Fibroblast of lung (primary cell): ENCODE measurements around the gene SCFD2. TPM values are rescaled to one million over a fixed set of nuclear protein-coding genes. Genes with fewer than 3 reads are reported as not detected.

Source experiments
- DNase-seq, 2 donors: peaks; one replicate each; pipeline versions ENCODE4 v3.0.0 to v3.0.0-alpha.2; 2010; ENCODE audit warnings: low read depth in 2 of 2
- H2AFZ ChIP-seq: 2 replicates; pipeline ENCODE4 v1.5.1; 2012; ENCODE audit warnings: low read length, control low read depth, inconsistent platforms
- H3K27ac ChIP-seq: 2 replicates; pipeline ENCODE4 v1.5.1; 2011; ENCODE audit warnings: low read length, control low read depth; ENCODE audit not compliant: insufficient read depth
- H3K27me3 ChIP-seq: 2 replicates; pipeline ENCODE4 v1.5.1; 2011; ENCODE audit warnings: mild to moderate bottlenecking, low read length; ENCODE audit not compliant: control insufficient read depth, insufficient read depth
- H3K36me3 ChIP-seq: 2 replicates; pipeline ENCODE4 v1.5.1; 2011; ENCODE audit warnings: low read length; ENCODE audit not compliant: control insufficient read depth, insufficient read depth
- H3K4me1 ChIP-seq: 2 replicates; pipeline ENCODE4 v1.5.1; 2011; ENCODE audit warnings: low read length; ENCODE audit not compliant: control insufficient read depth, insufficient read depth; ENCODE audit errors: extremely low read depth
- H3K4me2 ChIP-seq: 2 replicates; pipeline ENCODE4 v1.5.1; 2011; ENCODE audit warnings: low read length, control low read depth; ENCODE audit not compliant: insufficient read depth; ENCODE audit errors: extremely low read depth
- H3K4me3 ChIP-seq, 4 experiments: fragments of 200-600 bp in 1 of 4; sonication (generic) in 1 of 4; replicated peaks in 1 of 4; 2 replicates each; pipeline ENCODE4 v1.5.1; 2011 to 2016; ENCODE audit warnings: low read length in 4 of 4, low read depth in 3 of 4, mild to moderate bottlenecking in 3 of 4, control low read depth in 2 of 4, inconsistent platforms in 1 of 4, mixed read lengths in 1 of 4; ENCODE audit not compliant: insufficient read depth in 1 of 4; ENCODE audit errors: control extremely low read depth in 1 of 4
- H3K79me2 ChIP-seq: 2 replicates; pipeline ENCODE4 v1.5.1; 2012; ENCODE audit warnings: mild to moderate bottlenecking, low read length, inconsistent platforms; ENCODE audit not compliant: control insufficient read depth, insufficient read depth
- H3K9ac ChIP-seq: 2 replicates; pipeline ENCODE4 v1.5.1; 2011; ENCODE audit warnings: mild to moderate bottlenecking, low read length, control low read depth; ENCODE audit not compliant: insufficient read depth
- H3K9me3 ChIP-seq: 2 replicates; pipeline ENCODE4 v1.5.1; 2012; ENCODE audit warnings: low read depth, low read length; ENCODE audit not compliant: control insufficient read depth, insufficient read depth
- H4K20me1 ChIP-seq: 2 replicates; pipeline ENCODE4 v1.5.1; 2011; ENCODE audit warnings: low read length; ENCODE audit not compliant: control insufficient read depth, insufficient read depth; ENCODE audit errors: extremely low read depth
- CTCF ChIP-seq, 2 donors: IDR thresholded peaks in 1 of 2; conservative IDR thresholded peaks in 1 of 2; 1 replicate in 1 of 2; 2 replicates in 1 of 2; pipeline ENCODE4 v1.5.1; 2011 to 2012; ENCODE audit warnings: low read length in 2 of 2, control low read depth in 1 of 2, inconsistent platforms in 1 of 2, low read depth in 1 of 2, mild to moderate bottlenecking in 1 of 2
- EZH2 ChIP-seq: IDR thresholded peaks from 2 replicates; pipeline ENCODE4 v1.5.1; 2012; ENCODE audit warnings: low read length, control low read depth, mild to moderate bottlenecking; ENCODE audit errors: missing control alignments
- polyA plus RNA-seq, 2 donors: library from polyadenylated mRNA; depleted of rRNA in 1 of 2; stranded (reverse) in 1 of 2; unstranded in 1 of 2; fragments of >200 nt; gene quantifications; 2 replicates each; pipeline ENCODE4 v1.2.1, GENCODE V29; 2011 to 2012; ENCODE audit warnings: missing spikeins in 1 of 2
- total RNA-seq: library from RNA; depleted of rRNA; stranded (reverse); fragments of >200 nt; gene quantifications from 2 replicates; pipeline ENCODE4 v1.2.1, GENCODE V29; 2014

Gene SCFD2
- total and polyA plus RNA-seq, 2 donors (not counting 1 experiment from before 2014, with no cell fraction given): 16.2 to 23.1 TPM

- H2AFZ ChIP-seq: no peak overlapping the region
- TF ChIP-seq EZH2 (no peak), CTCF (conservative IDR thresholded peaks at IDR 0.05 in 1 of 2, IDR thresholded peaks at IDR 0.05 in 1 of 2; ENCODE audit: low read depth in 1 of 2, low read length in 2 of 2) (no peak)
- no peaks in the 10 kb centered on the region for H3K36me3 ChIP-seq
- no peaks in the 10 kb centered on the region for H4K20me1 ChIP-seq
- H3K9ac ChIP-seq: no peak overlapping the region
- no peak overlapping the region for H3K4me3 ChIP-seq
- H3K4me2 ChIP-seq: no peak overlapping the region
- H3K79me2 ChIP-seq: no peaks in the 10 kb centered on the region
- H3K9me3 ChIP-seq: no peaks in the 10 kb centered on the region
- no peaks in the 10 kb centered on the region for H3K27me3 ChIP-seq
- H3K27ac ChIP-seq: no peak overlapping the region
- H3K4me1 ChIP-seq: no peaks in the 10 kb centered on the region
- DNase-seq: no peak
Observed at GRCh38 chr4:53208753-53209152, 157.1 kb downstream of the SCFD2 start.

GRCh38 chr4:53205970-53206369, 159.9 kb downstream of the SCFD2 start:
- no peaks in the 10 kb centered on the region for H3K27me3 ChIP-seq
- no peak overlapping the region for H3K4me3 ChIP-seq
- peak; percentile 11 to 21 for DNase-seq

GRCh38 chr4:53199356-53199755, 166.5 kb downstream of the SCFD2 start:
- no peak overlapping the region for H2AFZ ChIP-seq
- H3K9ac ChIP-seq: no peak overlapping the region
- H3K27me3 ChIP-seq: no peaks in the 10 kb centered on the region
- DNase-seq: no peak
- no peaks in the 10 kb centered on the region for H3K79me2 ChIP-seq
- TF ChIP-seq CTCF (conservative IDR thresholded peaks at IDR 0.05 in 1 of 2, IDR thresholded peaks at IDR 0.05 in 1 of 2; ENCODE audit: low read depth in 1 of 2, low read length in 2 of 2): no peak
- no peak for TF ChIP-seq EZH2
- peaks cover 2% of the 10 kb centered on the region for H3K4me1 ChIP-seq
- peak overlapping the region; percentile 32 for H3K4me2 ChIP-seq
- H4K20me1 ChIP-seq: no peaks in the 10 kb centered on the region
- no peak overlapping the region for H3K27ac ChIP-seq
- H3K36me3 ChIP-seq: no peaks in the 10 kb centered on the region
- H3K9me3 ChIP-seq: no peaks in the 10 kb centered on the region
- H3K4me3 ChIP-seq: no peak overlapping the region

More at GRCh38 chr4:53205970-53206369, 159.9 kb downstream of the SCFD2 start:
- no peak for TF ChIP-seq EZH2
- no peak for TF ChIP-seq CTCF (conservative IDR thresholded peaks at IDR 0.05 in 1 of 2, IDR thresholded peaks at IDR 0.05 in 1 of 2; ENCODE audit: low read depth in 1 of 2, low read length in 2 of 2)
- H3K27ac ChIP-seq: no peak overlapping the region
- H2AFZ ChIP-seq: no peak overlapping the region
- no peaks in the 10 kb centered on the region for H4K20me1 ChIP-seq
- no peaks in the 10 kb centered on the region for H3K9me3 ChIP-seq
- no peaks in the 10 kb centered on the region for H3K79me2 ChIP-seq
- no peak overlapping the region for H3K9ac ChIP-seq
- no peak overlapping the region for H3K4me2 ChIP-seq
- no peaks in the 10 kb centered on the region for H3K36me3 ChIP-seq
- H3K4me1 ChIP-seq: no peaks in the 10 kb centered on the region
